HCT116 (cell line): ENCODE results near the gene UMODL1. TPM values are rescaled to one million over a fixed set of nuclear protein-coding genes. Genes with fewer than 3 reads are reported as not detected.

Experiments
- ATAC-seq: fragments of 200-7000 bp; cut with Tn5 transposase; 2 replicates; pipeline ENCODE4 v1.9.1; 2020; ENCODE audit warnings: mild to moderate bottlenecking, moderate library complexity
- BruUV-seq: library from RNA; stranded (reverse); fragments of 400-500 nt; replicated peaks from 2 replicates; lab custom pipeline; 2021; lab: Mats Ljungman, UMichigan
- CTCF ChIA-PET: fragments of 300-600 bp; sonication (Branson Sonifier 250); formaldehyde crosslinking; loops from one replicate; lab custom pipeline; 2021; ENCODE audit warnings: antibody characterized with exemption; lab: Charles Lee
- POLR2A ChIA-PET: fragments of 300-600, 350-600 bp; sonication (Branson Sonifier 250); formaldehyde crosslinking; loops from one replicate; lab custom pipeline; 2021; ENCODE audit warnings: antibody characterized with exemption; lab: Charles Lee
- RAD21 ChIA-PET, 2 experiments: fragments of 300-600 bp; sonication (Branson Sonifier 250); formaldehyde crosslinking; loops; one replicate each; lab custom pipeline; 2023; ENCODE audit warnings: low total read pairs in 2 of 2; ENCODE audit not compliant: uncharacterized antibody in 2 of 2, unreplicated experiment in 2 of 2, low non-redundant PET in 1 of 2; lab: Charles Lee
- DNase-seq: peaks from one replicate; pipeline ENCODE4 v3.0.0-alpha.2; 2010; ENCODE audit warnings: low read depth, low spot score
- H2AFZ ChIP-seq: fragments of 200-600 bp; shearing (Covaris generic), sonication (generic); 2 replicates; pipeline ENCODE4 v1.6.1; 2017; ENCODE audit warnings: low read depth, mixed run types, mixed read lengths, antibody characterized with exemption, low read length; ENCODE audit not compliant: poor library complexity, severe bottlenecking
- H3K27ac ChIP-seq: 2 replicates; pipeline ENCODE4 v1.5.1; 2012; ENCODE audit warnings: low read depth, low read length
- H3K27me3 ChIP-seq: fragments of 200-600 bp; sonication (generic); 2 replicates; pipeline ENCODE4 v1.6.1; 2016; ENCODE audit warnings: mixed run types, low read length, mixed read lengths; ENCODE audit not compliant: insufficient read depth
- H3K36me3 ChIP-seq, 2 experiments: fragments of 200-500 bp in 1 of 2; fragments of 200-600 bp in 1 of 2; sonication (Bioruptor generic) in 1 of 2; sonication (generic) in 1 of 2; 2 replicates each; pipeline versions ENCODE4 v1.5.1 to v1.6.1; 2014 to 2016; ENCODE audit warnings: low read length in 2 of 2, inconsistent platforms in 1 of 2, mixed read lengths in 1 of 2, mixed run types in 1 of 2; ENCODE audit not compliant: insufficient read depth in 2 of 2, control insufficient read depth in 1 of 2
- H3K4me1 ChIP-seq, 2 experiments: fragments of 200-600 bp in 1 of 2; sonication (generic) in 1 of 2; 2 replicates each; pipeline versions ENCODE4 v1.5.1 to v1.6.1; 2012 to 2017; ENCODE audit warnings: low read length in 2 of 2, inconsistent platforms in 1 of 2, mild to moderate bottlenecking in 1 of 2, mixed read lengths in 1 of 2, mixed run types in 1 of 2, moderate library complexity in 1 of 2; ENCODE audit not compliant: insufficient read depth in 2 of 2, control insufficient read depth in 1 of 2
- H3K4me2 ChIP-seq: fragments of 200-600 bp; sonication (generic); 2 replicates; pipeline ENCODE4 v1.6.1; 2017; ENCODE audit warnings: mixed run types, low read length, mixed read lengths
- H3K4me3 ChIP-seq, 2 experiments: fragments of 200-600 bp in 1 of 2; sonication (generic) in 1 of 2; replicated peaks in 1 of 2; 2 replicates each; pipeline ENCODE4 v1.5.1; 2011 to 2016; ENCODE audit warnings: low read length in 2 of 2, control low read depth in 1 of 2, low read depth in 1 of 2, mild to moderate bottlenecking in 1 of 2, mixed read lengths in 1 of 2, mixed run types in 1 of 2
- H3K79me2 ChIP-seq: fragments of 200-600 bp; sonication (generic); 2 replicates; pipeline ENCODE4 v1.6.1; 2017; ENCODE audit warnings: mild to moderate bottlenecking, mixed run types, low read length, moderate library complexity, mixed read lengths; ENCODE audit not compliant: insufficient read depth
- H3K9ac ChIP-seq: fragments of 200-600 bp; sonication (generic); 2 replicates; pipeline ENCODE4 v1.6.1; 2016; ENCODE audit warnings: low read length, mixed read lengths
- H3K9me2 ChIP-seq: fragments of 200-600 bp; sonication (generic), shearing (Covaris generic); 2 replicates; pipeline ENCODE4 v1.6.1; 2017; ENCODE audit warnings: mixed run types, mild to moderate bottlenecking, moderate library complexity; ENCODE audit not compliant: insufficient read depth
- H3K9me3 ChIP-seq, 2 experiments: fragments of 200-500 bp in 1 of 2; fragments of 200-600 bp in 1 of 2; sonication (Bioruptor generic) in 1 of 2; sonication (generic) in 1 of 2; 2 replicates each; pipeline ENCODE4 v1.6.1; 2014 to 2017; ENCODE audit warnings: low read length in 2 of 2, mixed read lengths in 2 of 2, inconsistent platforms in 1 of 2, low read depth in 1 of 2, mild to moderate bottlenecking in 1 of 2, mixed run types in 1 of 2, moderate library complexity in 1 of 2; ENCODE audit not compliant: control insufficient read depth in 1 of 2, insufficient read depth in 1 of 2
- H4K20me1 ChIP-seq: fragments of 200-600 bp; sonication (generic), shearing (Covaris generic); 2 replicates; pipeline ENCODE4 v1.6.1; 2017; ENCODE audit warnings: mixed run types, mild to moderate bottlenecking, moderate library complexity; ENCODE audit not compliant: insufficient read depth
- ATF3 ChIP-seq: IDR thresholded peaks from 2 replicates; pipeline ENCODE4 v1.6.1; 2012
- CTCF ChIP-seq, 3 experiments: fragments of 200-600 bp in 1 of 3; sonication (generic) in 1 of 3; IDR thresholded peaks in 2 of 3; conservative IDR thresholded peaks in 1 of 3; 2 replicates each; pipeline ENCODE4 v1.5.1; 2012 to 2017; ENCODE audit warnings: low read depth in 2 of 3, low read length in 2 of 3, antibody characterized with exemption in 1 of 3, borderline replicate concordance in 1 of 3, control low read depth in 1 of 3, mild to moderate bottlenecking in 1 of 3, mixed read lengths in 1 of 3, mixed run types in 1 of 3, moderate library complexity in 1 of 3; ENCODE audit not compliant: insufficient read depth in 1 of 3
- ELF1 ChIP-seq: IDR thresholded peaks from 2 replicates; pipeline ENCODE4 v1.6.1; 2012; ENCODE audit warnings: low read depth, borderline replicate concordance
- EZH2 ChIP-seq: fragments of 200-600 bp; sonication (generic); IDR thresholded peaks from 2 replicates; pipeline ENCODE4 v1.6.1; 2017; ENCODE audit warnings: antibody characterized with exemption, mixed run types
- FOSL1 ChIP-seq: IDR thresholded peaks from 2 replicates; pipeline ENCODE4 v1.6.1; 2012; ENCODE audit warnings: low read depth
- JUND ChIP-seq: IDR thresholded peaks from 2 replicates; pipeline ENCODE4 v1.6.1; 2012
- MAX ChIP-seq: IDR thresholded peaks from 2 replicates; pipeline ENCODE4 v1.6.1; 2012
- POLR2A ChIP-seq: IDR thresholded peaks from 2 replicates; pipeline ENCODE4 v1.7.0; 2011; ENCODE audit warnings: borderline replicate concordance; ENCODE audit not compliant: insufficient read depth, insufficient read length; ENCODE audit errors: extremely low read depth
- POLR2AphosphoS5 ChIP-seq: IDR thresholded peaks from 2 replicates; pipeline ENCODE4 v1.6.1; 2011; ENCODE audit warnings: mild to moderate bottlenecking, low read depth, low read length, moderate library complexity
- RAD21 ChIP-seq: IDR thresholded peaks from 2 replicates; pipeline ENCODE4 v1.6.1; 2012; ENCODE audit warnings: low read depth, mild to moderate bottlenecking
- REST ChIP-seq: IDR thresholded peaks from 2 replicates; pipeline ENCODE4 v1.6.1; 2012; ENCODE audit warnings: low read depth
- SP1 ChIP-seq: IDR thresholded peaks from 2 replicates; pipeline ENCODE4 v1.6.1; 2012; ENCODE audit warnings: low read depth
- TCF7L2 ChIP-seq: IDR thresholded peaks from 2 replicates; pipeline ENCODE4 v1.7.0; 2011; ENCODE audit warnings: borderline replicate concordance, inconsistent platforms; ENCODE audit not compliant: insufficient read depth, insufficient read length; ENCODE audit errors: extremely low read depth
- YY1 ChIP-seq: IDR thresholded peaks from 2 replicates; pipeline ENCODE4 v1.6.1; 2011; ENCODE audit warnings: low read length, low read depth, moderate library complexity, mild to moderate bottlenecking; ENCODE audit not compliant: insufficient replicate concordance; ENCODE audit errors: extremely low read depth
- ZBTB33 ChIP-seq: IDR thresholded peaks from 2 replicates; pipeline ENCODE4 v1.6.1; 2011; ENCODE audit warnings: mild to moderate bottlenecking, low read length, moderate library complexity; ENCODE audit not compliant: insufficient replicate concordance; ENCODE audit errors: extremely low read depth
- ZFX ChIP-seq: fragments of 450-650 bp; IDR thresholded peaks from 2 replicates; pipeline ENCODE4 v1.6.1; 2017
- ZNF274 ChIP-seq: fragments of 200-500 bp; sonication (Bioruptor generic); IDR thresholded peaks from 2 replicates; pipeline ENCODE4 v1.6.1; 2014; ENCODE audit warnings: mild to moderate bottlenecking, low read depth, low read length, inconsistent platforms
- intact Hi-C: fragments of 100-400 bp; cut with micrococcal nuclease; formaldehyde crosslinking; loops from 2 replicates; pipeline ENCODE4 v1.10.0; 2022
- total RNA-seq: library from RNA; stranded (reverse); gene quantifications from one replicate; pipeline ENCODE4 v1.2.1, GENCODE V29; 2021; ENCODE audit not compliant: unreplicated experiment

The UMODL1 gene
- total RNA-seq, 1 experiment from 2014 or later: not detected

GRCh38 chr21:42081931-42082381 lies 10.8 kb downstream of the UMODL1 start:
- TF ChIP-seq POLR2AphosphoS5 (no peak), JUND (no peak), ZNF274 (no peak), ELF1 (no peak), ATF3 (no peak), FOSL1 (no peak), CTCF (IDR thresholded peaks at IDR 0.05 in 2 of 3, conservative IDR thresholded peaks at IDR 0.05 in 1 of 3; ENCODE audit: borderline replicate concordance in 1 of 3, insufficient read depth in 1 of 3, low read depth in 2 of 3, low read length in 2 of 3) (no peak), REST (no peak), TCF7L2 (no peak), ZFX (no peak), ZBTB33 (no peak), SP1 (no peak), EZH2 (no peak), YY1 (no peak), POLR2A (no peak), MAX (no peak), RAD21 (no peak)
- Histone ChIP-seq H3K79me2 (no peaks in the 10 kb centered on the region), H3K4me1 (peaks cover 3 to 8% of the 10 kb centered on the region in 2 experiments; a peak in 3 of 4 replicates), H3K4me2 (no peak overlapping the region), H3K9ac (no peak overlapping the region), H3K36me3 (no peaks in the 10 kb centered on the region), H4K20me1 (no peaks in the 10 kb centered on the region), H3K4me3 (no peak overlapping the region), H2AFZ (no peak overlapping the region), H3K27me3 (no peaks in the 10 kb centered on the region), H3K27ac (no peak overlapping the region), H3K9me2 (no peaks in the 10 kb centered on the region), H3K9me3 (no peaks in the 10 kb centered on the region)
- CTCF ChIA-PET: no interaction called here
- POLR2A ChIA-PET: no interaction called here
- intact Hi-C loops: no loop called here
- RAD21 ChIA-PET: no interaction called here
- BruUV-seq: no TSS peak
- ATAC-seq (no peak), DNase-seq (no peak)
